GM23248 (cell line): ENCODE data around the gene CACNA1D.

ENCODE experiments used
- EZH2 ChIP-seq: fragments of 200-600 bp; sonication (generic); IDR thresholded peaks from 2 replicates; pipeline ENCODE4 v1.6.1; 2018; ENCODE audit warnings: antibody characterized with exemption, mild to moderate bottlenecking; ENCODE audit not compliant: insufficient read depth, poor library complexity, severe bottlenecking
- EZH2phosphoT487 ChIP-seq: fragments of 200-600 bp; sonication (generic); IDR thresholded peaks from 2 replicates; pipeline ENCODE4 v1.6.1; 2018; ENCODE audit warnings: antibody characterized with exemption, moderate library complexity, mild to moderate bottlenecking, low read depth; ENCODE audit not compliant: insufficient read depth

GRCh38 chr3:53809267-53809666 is 314.9 kb downstream of the CACNA1D start:
- TF ChIP-seq EZH2 (no peak), EZH2phosphoT487 (no peak)
